ENCODE data around the gene RRN3. TPM values are rescaled to one million over a fixed set of nuclear protein-coding genes. Genes with fewer than 3 reads are reported as not detected.
"Not testable (repeated sequence)": the region's sequence is repeated elsewhere in the genome, so short reads cannot be mapped to it uniquely, and the experiment has no call there.

Gene RRN3
- total RNA-seq, 6 experiments from 2014 or later, result 27.8 to 36.3 (median 31.3) TPM

DNA sequence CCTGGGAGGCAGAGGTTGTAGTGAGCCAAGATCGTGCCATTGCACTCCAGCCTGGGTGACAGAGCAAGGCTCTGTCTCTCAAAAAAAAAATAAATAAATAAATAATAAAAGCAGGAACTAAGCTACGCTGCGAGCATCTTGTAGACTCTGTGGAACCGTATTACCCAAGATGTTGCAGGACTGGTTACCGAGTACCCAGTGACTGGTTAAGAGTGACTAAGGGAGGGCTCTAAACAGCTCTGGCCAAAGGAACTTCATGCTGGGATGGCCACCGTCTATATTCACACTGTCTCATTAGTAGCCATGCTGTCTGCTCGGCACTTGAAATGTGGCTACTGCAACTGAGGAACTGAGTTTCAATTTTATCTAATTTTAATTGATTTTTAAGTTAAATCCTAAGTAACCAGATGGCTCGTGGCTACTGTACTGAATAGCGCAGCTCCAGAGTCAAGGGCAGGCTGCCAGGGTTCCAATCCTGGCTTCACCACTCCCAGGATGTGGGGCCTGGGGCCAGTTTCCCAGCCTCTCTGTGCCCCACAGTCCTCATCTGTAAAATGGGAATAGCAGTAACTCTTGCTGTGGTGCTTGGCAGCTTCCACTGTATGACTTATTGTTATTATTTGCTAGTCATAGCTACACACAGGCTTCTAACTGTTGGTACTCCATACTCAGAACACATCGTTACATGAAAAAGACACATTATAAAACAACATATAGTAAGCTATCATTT lies 41.2 kb downstream of the RRN3 start:
- Mint-ChIP-seq H3K4me3 (no peak overlapping the region), H3K36me3 (ENCODE audit: low read depth) (peaks cover 12% of the 10 kb centered on the region; the same call in 1 of the 2 replicates)
- no peak for DNase-seq

DNA sequence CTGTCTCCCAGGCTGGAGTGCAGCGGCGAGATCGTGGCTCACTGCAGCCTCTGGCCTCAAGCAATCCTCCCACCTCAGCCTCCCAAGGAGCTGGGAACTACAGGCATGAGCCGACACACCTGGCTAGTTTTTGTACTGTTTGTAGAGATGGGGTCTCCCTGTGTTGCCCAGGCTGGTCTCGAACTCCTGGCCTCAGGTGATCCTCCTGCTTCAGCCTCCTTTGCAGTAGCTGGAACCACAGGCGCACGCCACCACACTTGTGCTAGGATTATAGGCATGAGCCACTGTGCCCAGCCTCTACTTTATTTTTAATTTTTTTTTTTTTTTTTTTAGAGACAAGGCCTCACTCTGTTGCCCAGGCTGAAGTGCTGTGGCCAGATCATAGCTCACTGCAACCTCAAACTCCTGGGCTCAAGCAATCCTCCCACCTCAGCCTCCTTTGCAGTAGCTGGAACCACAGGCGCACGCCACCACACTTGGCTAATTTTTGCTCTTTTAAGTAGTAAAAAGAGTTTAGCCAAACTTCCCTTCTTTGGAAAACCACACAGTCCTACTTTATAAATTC lies 42.6 kb downstream of the RRN3 start:
- no peak overlapping the region for H3K27ac Mint-ChIP-seq
- TF ChIP-seq, protein P1, sequence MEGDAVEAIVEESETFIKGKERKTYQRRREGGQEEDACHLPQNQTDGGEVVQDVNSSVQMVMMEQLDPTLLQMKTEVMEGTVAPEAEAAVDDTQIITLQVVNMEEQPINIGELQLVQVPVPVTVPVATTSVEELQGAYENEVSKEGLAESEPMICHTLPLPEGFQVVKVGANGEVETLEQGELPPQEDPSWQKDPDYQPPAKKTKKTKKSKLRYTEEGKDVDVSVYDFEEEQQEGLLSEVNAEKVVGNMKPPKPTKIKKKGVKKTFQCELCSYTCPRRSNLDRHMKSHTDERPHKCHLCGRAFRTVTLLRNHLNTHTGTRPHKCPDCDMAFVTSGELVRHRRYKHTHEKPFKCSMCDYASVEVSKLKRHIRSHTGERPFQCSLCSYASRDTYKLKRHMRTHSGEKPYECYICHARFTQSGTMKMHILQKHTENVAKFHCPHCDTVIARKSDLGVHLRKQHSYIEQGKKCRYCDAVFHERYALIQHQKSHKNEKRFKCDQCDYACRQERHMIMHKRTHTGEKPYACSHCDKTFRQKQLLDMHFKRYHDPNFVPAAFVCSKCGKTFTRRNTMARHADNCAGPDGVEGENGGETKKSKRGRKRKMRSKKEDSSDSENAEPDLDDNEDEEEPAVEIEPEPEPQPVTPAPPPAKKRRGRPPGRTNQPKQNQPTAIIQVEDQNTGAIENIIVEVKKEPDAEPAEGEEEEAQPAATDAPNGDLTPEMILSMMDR (IDR thresholded peaks at IDR 0.05), result no peak
- H3K4me1 Mint-ChIP-seq (ENCODE audit: low read depth), result peaks cover 14% of the 10 kb centered on the region
- DNase-seq, result no peak
- no peaks in the 10 kb centered on the region for H3K9me3 Mint-ChIP-seq
- H3K36me3 Mint-ChIP-seq (ENCODE audit: low read depth), result peaks cover 20% of the 10 kb centered on the region
- no peak overlapping the region for H3K4me3 Mint-ChIP-seq
- peaks cover 1% of the 10 kb centered on the region; the same call in 1 of the 2 replicates for H3K27me3 Mint-ChIP-seq (ENCODE audit: insufficient read depth)

More for the DNA sequence above, 41.2 kb downstream of the RRN3 start:
- H3K9me3 Mint-ChIP-seq, result no peaks in the 10 kb centered on the region
- no peak overlapping the region for H3K27ac Mint-ChIP-seq
- TF ChIP-seq, protein P1 (IDR thresholded peaks at IDR 0.05), result no peak
- peaks cover 14% of the 10 kb centered on the region for H3K4me1 Mint-ChIP-seq (ENCODE audit: low read depth)
- H3K27me3 Mint-ChIP-seq (ENCODE audit: insufficient read depth), result no peaks in the 10 kb centered on the region; the same call in 1 of the 2 replicates

DNA sequence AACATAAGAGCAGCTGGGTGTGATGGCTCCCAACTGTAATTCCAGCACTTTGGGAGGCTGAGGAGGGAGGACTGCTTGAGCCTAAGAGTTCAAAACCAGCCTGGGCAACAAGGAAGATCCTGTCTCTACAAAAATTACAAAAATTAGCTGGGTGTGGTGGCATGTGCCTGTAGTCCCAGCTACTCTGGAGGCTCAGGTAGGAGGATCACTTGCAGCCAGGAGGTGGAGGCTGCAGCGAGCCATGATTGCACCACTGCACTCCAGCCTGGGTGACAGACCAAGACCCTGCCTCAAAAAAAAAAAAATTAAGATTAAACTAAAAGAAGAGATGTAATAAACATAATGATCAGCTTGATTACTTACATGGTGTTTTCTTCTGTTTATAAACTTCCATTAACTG lies 43.6 kb downstream of the RRN3 start:
- H3K9me3 Mint-ChIP-seq; H3K4me3 Mint-ChIP-seq; H3K27me3 Mint-ChIP-seq (ENCODE audit: insufficient read depth); DNase-seq; H3K27ac Mint-ChIP-seq: not testable (repeated sequence)
- Mint-ChIP-seq H3K36me3 (ENCODE audit: low read depth) (peaks cover 24% of the 10 kb centered on the region), H3K4me1 (ENCODE audit: low read depth) (peaks cover 14% of the 10 kb centered on the region)

DNA sequence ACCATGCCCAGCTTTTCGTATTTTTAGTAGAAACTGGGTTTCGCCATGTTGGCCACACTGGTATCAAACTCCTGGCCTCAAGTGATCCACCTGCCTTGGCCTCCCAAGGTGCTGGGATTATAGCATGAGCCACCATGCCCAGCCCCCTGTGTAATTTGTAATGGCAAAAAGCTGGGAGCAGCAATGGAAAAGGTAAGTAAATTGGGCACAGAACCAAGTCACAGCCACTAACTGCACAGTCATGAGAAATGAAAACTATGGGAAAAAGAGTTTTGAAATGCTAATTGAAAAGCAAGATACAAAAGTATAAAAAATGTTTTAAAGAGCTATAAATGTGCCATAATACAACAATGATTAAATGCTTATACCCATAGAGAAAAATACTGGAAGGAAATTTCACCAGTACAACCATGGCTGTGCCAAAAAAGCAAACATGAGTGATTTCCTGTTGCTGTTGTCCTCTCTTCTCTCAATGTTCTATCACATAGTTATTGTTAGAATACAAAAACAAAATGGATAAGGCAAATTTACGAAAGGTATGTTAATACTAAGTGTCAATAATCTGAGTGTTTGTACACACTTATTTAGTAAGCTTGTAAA lies 44.4 kb downstream of the RRN3 start:
- H3K27ac Mint-ChIP-seq, result no peak overlapping the region
- TF ChIP-seq, protein P1 (IDR thresholded peaks at IDR 0.05), result no peak
- no peak for DNase-seq
- H3K9me3 Mint-ChIP-seq, result no peaks in the 10 kb centered on the region
- H3K36me3 Mint-ChIP-seq (ENCODE audit: low read depth), result peaks cover 19% of the 10 kb centered on the region
- H3K4me3 Mint-ChIP-seq, result no peak overlapping the region
- H3K4me1 Mint-ChIP-seq (ENCODE audit: low read depth), result peaks cover 9% of the 10 kb centered on the region
- H3K27me3 Mint-ChIP-seq (ENCODE audit: insufficient read depth), result peaks cover 2% of the 10 kb centered on the region; the same call in 1 of the 2 replicates

DNA sequence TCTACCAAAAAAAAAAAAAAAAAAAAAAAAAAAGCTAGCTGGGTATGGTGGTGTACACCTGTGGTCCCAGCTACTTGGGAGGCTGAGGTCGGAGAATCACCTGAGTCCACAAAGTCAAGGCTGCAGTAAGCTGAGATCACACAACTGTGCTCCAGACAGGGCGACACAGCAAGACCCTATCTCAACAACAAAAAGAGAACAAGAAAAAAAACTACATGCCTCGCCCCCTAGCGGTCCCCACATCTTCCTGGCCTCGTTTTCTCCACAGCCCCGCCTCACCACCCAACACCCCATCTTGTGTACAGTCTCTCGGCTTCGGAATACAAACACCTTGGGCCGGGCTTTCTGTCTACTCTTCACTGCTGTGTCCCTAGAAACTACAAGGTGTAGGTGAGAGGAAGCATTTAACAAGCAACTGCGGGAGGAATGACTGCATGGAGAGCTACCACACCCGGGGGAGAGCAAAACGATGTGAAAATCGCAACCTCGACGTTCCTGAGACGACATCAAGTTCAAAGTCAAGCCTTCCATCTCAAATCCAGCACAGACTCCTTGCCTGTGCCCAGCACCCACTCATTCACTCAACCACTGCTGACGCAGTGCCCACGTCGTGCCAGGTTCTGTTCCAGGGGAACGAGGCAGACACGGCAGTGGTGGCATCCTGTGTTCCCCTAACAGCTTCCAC lies 47.2 kb downstream of the RRN3 start:
- H3K36me3 Mint-ChIP-seq (ENCODE audit: low read depth), result peaks cover 17% of the 10 kb centered on the region
- no peak for DNase-seq
- no peak overlapping the region for H3K4me3 Mint-ChIP-seq
- peaks cover 2% of the 10 kb centered on the region; the same call in 1 of the 2 replicates for H3K27me3 Mint-ChIP-seq (ENCODE audit: insufficient read depth)
- H3K9me3 Mint-ChIP-seq, result no peaks in the 10 kb centered on the region
- H3K27ac Mint-ChIP-seq, result no peak overlapping the region; the same call in 1 of the 2 replicates
- TF ChIP-seq, protein P1 (IDR thresholded peaks at IDR 0.05), result no peak
- peaks cover 4% of the 10 kb centered on the region for H3K4me1 Mint-ChIP-seq (ENCODE audit: low read depth)

DNA sequence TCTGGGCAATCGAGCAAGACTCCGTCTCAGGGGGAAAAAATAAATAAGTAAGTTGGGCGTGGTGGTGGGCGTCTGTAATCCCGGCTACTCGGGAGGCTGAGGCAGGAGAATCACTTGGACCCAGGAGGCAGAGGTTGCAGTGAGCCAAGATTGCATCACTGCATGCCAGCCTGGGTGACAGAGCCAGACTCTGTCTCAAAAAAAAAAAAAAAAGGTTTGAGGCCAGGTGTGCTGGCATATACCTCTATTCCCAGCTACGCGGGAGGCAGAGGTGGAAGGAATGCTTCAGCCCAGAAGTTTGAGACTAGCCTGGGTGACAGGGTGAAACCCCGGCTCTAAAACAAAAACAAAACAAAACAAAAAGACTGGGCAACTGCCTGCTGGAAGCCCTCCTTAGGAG lies 48.8 kb downstream of the RRN3 start:
- H3K27ac Mint-ChIP-seq, H3K4me3 Mint-ChIP-seq: not testable (repeated sequence)

More for the DNA sequence above, 48.8 kb downstream of the RRN3 start:
- not testable (repeated sequence) for H3K4me1 Mint-ChIP-seq (ENCODE audit: low read depth); DNase-seq; H3K27me3 Mint-ChIP-seq (ENCODE audit: insufficient read depth); H3K9me3 Mint-ChIP-seq
- H3K36me3 Mint-ChIP-seq (ENCODE audit: low read depth), result peaks cover 21% of the 10 kb centered on the region
